ENCODE data around the gene USP13.

The USP13 gene

DNA sequence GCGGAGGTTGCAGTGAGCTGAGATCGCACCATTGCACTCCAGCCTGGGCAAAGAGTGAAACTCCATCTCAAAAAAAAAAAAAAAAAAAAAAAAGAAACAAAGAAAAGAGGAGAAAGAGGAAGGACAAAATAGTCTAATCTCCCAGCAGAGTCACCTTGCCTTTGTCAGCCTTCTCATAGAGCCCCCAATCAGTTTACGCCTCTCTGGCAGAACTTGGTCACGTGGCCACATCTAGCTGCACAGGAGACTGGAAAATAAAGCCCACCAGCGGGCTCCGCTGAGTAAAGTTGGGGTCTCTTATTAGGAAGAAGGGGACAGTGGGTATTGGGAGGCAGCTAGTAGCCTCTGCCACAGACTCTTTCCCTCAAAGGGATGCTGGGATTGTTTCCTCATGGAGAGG is 41.9 kb downstream of the USP13 start:
- in situ Hi-C loops (cut with MboI; ENCODE audit: low sequenced_read_pairs), result no loop called here

DNA sequence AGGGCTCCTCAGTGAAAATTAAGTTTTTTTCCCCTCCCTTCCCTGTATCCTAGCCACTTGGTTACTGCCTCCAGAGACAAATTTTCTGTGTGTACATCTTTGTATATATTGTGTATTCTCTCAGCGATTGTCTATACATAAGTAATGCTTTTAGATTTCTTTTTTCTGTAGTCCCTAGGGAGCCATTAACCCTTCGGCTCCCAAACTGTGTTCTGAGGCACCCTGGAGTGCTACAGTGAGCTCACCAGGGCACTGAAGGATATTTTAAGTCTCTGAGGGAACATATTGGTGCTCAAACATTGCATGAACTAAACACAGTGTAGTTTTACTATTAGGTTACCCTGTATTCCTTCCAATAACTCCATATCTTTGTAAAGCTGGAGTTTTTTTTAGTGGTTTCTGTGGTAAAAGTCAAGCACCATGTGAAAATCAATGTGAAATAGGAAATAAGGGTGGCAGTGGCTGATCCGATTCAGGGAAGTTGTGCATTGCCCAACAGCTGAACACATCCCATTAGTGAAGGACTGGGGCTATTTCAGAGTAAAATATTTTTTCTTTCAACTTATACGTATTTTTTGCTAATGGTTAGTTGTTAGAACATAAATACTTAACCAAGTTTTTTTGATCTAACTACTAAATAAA is 43.0 kb downstream of the USP13 start:
- in situ Hi-C loops (cut with MboI; ENCODE audit: low sequenced_read_pairs), result no loop called here

- in situ Hi-C loops (cut with MboI; ENCODE audit: low sequenced_read_pairs), result no loop called here
These were observed 45.0 kb downstream of the USP13 start for GRCh38 chr3:179697736-179698332.

- in situ Hi-C loops (cut with MboI; ENCODE audit: low sequenced_read_pairs), result no loop called here
These were observed 47.9 kb downstream of the USP13 start for GRCh38 chr3:179700716-179701115.

- in situ Hi-C loops (cut with MboI; ENCODE audit: low sequenced_read_pairs), result no loop called here
These were observed 48.5 kb downstream of the USP13 start for GRCh38 chr3:179701176-179701827.

GRCh38 chr3:179702271-179702947 is 49.6 kb downstream of the USP13 start:
- in situ Hi-C loops (cut with MboI; ENCODE audit: low sequenced_read_pairs), result no loop called here

DNA sequence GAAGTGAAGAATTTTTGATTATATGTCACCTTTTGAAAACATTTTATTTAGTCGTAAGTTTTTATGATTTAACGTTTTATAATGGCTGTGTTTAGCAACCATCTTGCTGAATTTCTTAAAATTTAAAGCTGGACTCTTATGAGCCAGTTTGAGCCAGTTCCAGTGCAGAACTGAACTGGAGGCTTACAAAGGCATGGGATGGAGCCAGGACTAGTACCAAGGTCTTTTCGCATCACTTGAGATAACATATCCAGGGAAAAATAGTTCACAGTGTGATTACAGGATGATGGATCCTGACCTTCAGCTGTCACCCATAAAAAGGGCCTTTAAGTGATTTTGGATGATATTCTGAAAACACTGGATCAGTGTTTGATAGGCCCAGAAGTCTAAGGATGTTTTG is 51.0 kb downstream of the USP13 start:
- in situ Hi-C loops (cut with MboI; ENCODE audit: low sequenced_read_pairs), result no loop called here

DNA sequence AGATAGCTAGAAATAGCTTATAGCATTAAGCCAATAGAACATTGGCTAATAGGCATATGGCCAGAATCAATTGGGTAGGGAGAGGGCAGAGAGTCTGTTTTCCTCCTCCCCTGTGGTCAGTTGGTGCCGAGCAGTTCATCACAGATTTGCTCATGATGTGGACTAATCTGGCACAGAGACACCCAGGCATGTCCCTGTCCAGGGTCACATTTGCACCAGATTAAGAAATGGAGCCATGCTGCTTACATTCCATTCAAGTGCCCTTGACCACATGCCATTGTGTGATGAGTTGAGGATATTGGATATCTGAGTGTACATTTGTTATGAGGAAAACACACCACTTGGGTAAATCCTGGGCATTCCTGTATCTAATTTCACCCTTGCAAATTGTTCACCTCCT is 53.4 kb downstream of the USP13 start:
- in situ Hi-C loops (cut with MboI; ENCODE audit: low sequenced_read_pairs), result no loop called here

- in situ Hi-C loops (cut with MboI; ENCODE audit: low sequenced_read_pairs), result no loop called here
These were observed 57.2 kb downstream of the USP13 start for GRCh38 chr3:179710079-179710478.

- in situ Hi-C loops (cut with MboI; ENCODE audit: low sequenced_read_pairs), result no loop called here
These were observed 60.8 kb downstream of the USP13 start for GRCh38 chr3:179713643-179714090.

GRCh38 chr3:179715582-179715981 is 62.7 kb downstream of the USP13 start:
- in situ Hi-C loops (cut with MboI; ENCODE audit: low sequenced_read_pairs), result no loop called here

GRCh38 chr3:179716226-179716625 is 63.4 kb downstream of the USP13 start:
- in situ Hi-C loops (cut with MboI; ENCODE audit: low sequenced_read_pairs), result no loop called here

GRCh38 chr3:179716811-179717210 is 64.0 kb downstream of the USP13 start:
- in situ Hi-C loops (cut with MboI; ENCODE audit: low sequenced_read_pairs), result no loop called here

GRCh38 chr3:179717219-179717618 is 64.4 kb downstream of the USP13 start:
- in situ Hi-C loops (cut with MboI; ENCODE audit: low sequenced_read_pairs), result no loop called here

GRCh38 chr3:179719048-179719734 is 66.4 kb downstream of the USP13 start:
- in situ Hi-C loops (cut with MboI; ENCODE audit: low sequenced_read_pairs), result no loop called here

DNA sequence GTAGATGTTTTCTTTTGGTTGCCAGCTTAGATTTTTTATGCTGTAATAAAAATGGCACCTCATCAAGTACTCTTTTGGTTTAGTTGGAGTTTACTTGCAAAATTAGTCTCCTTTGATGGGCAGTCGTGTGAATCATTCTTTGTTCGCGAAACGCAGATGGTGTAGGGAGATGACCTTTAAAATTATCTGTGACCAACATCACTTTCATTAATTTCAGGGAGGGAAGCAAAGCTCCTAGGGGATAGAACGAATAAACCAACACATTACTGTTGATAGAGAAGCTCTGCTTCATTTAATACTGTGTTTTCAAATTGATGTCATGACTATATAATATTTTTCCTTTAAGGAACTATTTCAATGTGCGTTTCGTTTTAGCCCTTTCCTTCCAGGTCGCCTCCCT is 67.4 kb downstream of the USP13 start:
- in situ Hi-C loops (cut with MboI; ENCODE audit: low sequenced_read_pairs), result no loop called here

- in situ Hi-C loops (cut with MboI; ENCODE audit: low sequenced_read_pairs), result no loop called here
These were observed 70.8 kb downstream of the USP13 start for GRCh38 chr3:179723617-179724016.

DNA sequence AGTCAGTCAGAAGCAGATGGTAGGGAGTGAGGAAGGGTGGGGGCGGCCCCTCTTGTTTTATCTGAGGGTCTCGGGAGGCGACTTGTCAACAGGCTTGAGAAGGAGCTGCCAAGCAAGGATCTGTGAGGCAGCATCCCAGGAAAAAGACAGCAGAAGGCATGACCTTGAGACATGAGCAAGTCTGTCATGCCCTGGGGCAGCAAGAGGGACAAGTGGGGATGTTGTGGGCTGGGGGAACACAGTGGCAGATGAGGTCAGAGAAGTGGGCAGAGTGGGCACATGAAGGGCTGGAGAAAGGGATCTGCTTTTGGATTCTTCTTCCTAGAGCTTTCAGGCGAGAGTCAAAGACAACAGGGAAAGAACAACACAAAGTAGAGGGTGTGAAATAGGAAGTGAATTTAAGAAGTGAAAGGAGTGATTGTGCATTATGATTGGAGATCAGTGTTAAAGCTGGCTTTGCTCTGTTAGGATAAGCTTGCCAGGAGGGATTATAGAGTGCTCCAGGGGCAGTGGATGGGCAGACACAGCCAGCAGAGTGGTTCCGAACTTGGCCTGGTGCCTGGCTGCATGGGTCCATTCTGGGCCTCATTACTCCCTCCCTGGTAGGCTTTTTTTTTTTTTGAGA is 73.3 kb downstream of the USP13 start:
- in situ Hi-C loops (cut with MboI; ENCODE audit: low sequenced_read_pairs), result no loop called here

DNA sequence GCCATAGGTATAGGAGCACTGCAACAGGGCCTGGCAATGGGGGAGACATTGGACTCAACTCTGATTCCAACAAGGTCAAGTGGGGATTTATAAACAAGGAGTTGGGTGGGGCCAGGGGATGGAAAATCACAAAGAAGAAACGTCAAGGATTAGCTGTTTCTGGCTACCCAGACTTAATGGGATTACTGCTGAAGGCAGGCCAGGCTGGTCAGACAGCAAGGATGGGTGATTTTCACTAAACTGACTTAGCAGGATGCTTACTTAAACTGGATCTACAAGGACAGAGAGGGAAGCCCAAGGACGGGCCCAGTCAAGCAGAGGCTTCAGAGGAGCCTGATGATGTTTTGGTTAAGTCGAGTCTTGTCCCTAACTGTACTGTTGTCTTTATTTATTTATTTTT is 76.2 kb downstream of the USP13 start:
- in situ Hi-C loops (cut with MboI; ENCODE audit: low sequenced_read_pairs), result no loop called here

- in situ Hi-C loops (cut with MboI; ENCODE audit: low sequenced_read_pairs), result no loop called here
These were observed 77.1 kb downstream of the USP13 start for GRCh38 chr3:179729981-179730380.

DNA sequence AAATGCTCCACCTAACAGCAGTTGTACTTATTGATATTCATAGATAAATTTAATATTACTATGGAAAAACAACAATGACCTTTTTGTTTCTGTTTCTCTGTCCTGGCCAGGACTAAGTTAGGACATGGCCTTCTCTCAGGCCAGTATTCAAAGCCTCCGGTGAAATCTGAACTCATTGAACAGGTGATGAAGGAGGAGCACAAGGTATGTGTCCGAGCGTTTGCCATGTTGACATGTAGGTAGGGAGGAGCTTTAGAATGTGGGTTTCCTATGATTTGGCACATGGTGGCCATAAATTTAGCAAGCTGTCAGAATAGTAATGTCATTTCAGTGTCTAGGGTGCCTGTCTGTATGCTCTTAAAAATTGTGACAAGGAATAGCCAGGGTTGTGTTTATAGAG is 77.7 kb downstream of the USP13 start:
- in situ Hi-C loops (cut with MboI; ENCODE audit: low sequenced_read_pairs), result no loop called here
